Measurements from ENCODE around the gene XRCC4. TPM values are rescaled to one million over a fixed set of nuclear protein-coding genes. Genes with fewer than 3 reads are reported as not detected.
"Not testable (repeated sequence)": the region's sequence is repeated elsewhere in the genome, so short reads cannot be mapped to it uniquely, and the experiment has no call there.

Gene XRCC4
- polyA plus RNA-seq, 1 donor: 8.5 TPM

GRCh38 chr5:83337453-83338035 lies 260.2 kb downstream of the XRCC4 start:
- no peak overlapping the region for H3K27ac ChIP-seq (ENCODE audit: low read length)
- no peaks in the 10 kb centered on the region for H3K27me3 ChIP-seq (ENCODE audit: control insufficient read depth, insufficient read depth, low read length)
- no peaks in the 10 kb centered on the region for H3K36me3 ChIP-seq (ENCODE audit: control insufficient read depth, insufficient read depth, low read length)
- WGBS (ENCODE audit: insufficient coverage, low lambda C conversion rate): no CpG with 5 or more reads among the region's 4 CpGs
- no peak for DNase-seq
- H3K9me3 ChIP-seq (ENCODE audit: control insufficient read depth, low read depth, low read length): no peaks in the 10 kb centered on the region
- H3K4me1 ChIP-seq (ENCODE audit: control insufficient read depth, insufficient read depth, low read length): no peaks in the 10 kb centered on the region
- no peak overlapping the region for H3K4me3 ChIP-seq (ENCODE audit: low read length)

- H3K27me3 ChIP-seq (ENCODE audit: control insufficient read depth, insufficient read depth, low read length): no peaks in the 10 kb centered on the region
- DNase-seq: no peak
- no peak overlapping the region for H3K4me3 ChIP-seq (ENCODE audit: low read length)
- H3K36me3 ChIP-seq (ENCODE audit: control insufficient read depth, insufficient read depth, low read length): no peaks in the 10 kb centered on the region
- no CpG with 5 or more reads among the region's 2 CpGs for WGBS (ENCODE audit: insufficient coverage, low lambda C conversion rate)
- H3K9me3 ChIP-seq (ENCODE audit: control insufficient read depth, low read depth, low read length): no peaks in the 10 kb centered on the region
- no peaks in the 10 kb centered on the region for H3K4me1 ChIP-seq (ENCODE audit: control insufficient read depth, insufficient read depth, low read length)
- no peak overlapping the region for H3K27ac ChIP-seq (ENCODE audit: low read length)
Measured at GRCh38 chr5:83340511-83340918, 263.2 kb downstream of the XRCC4 start.

- Histone ChIP-seq H3K9me3 (ENCODE audit: control insufficient read depth, low read depth, low read length) (no peaks in the 10 kb centered on the region), H3K27me3 (ENCODE audit: control insufficient read depth, insufficient read depth, low read length) (no peaks in the 10 kb centered on the region)
Measured at GRCh38 chr5:83341815-83342334, 264.5 kb downstream of the XRCC4 start.

GRCh38 chr5:83342465-83342864 lies 265.1 kb downstream of the XRCC4 start:
- Histone ChIP-seq H3K27ac (ENCODE audit: low read length) (no peak overlapping the region), H3K9me3 (ENCODE audit: control insufficient read depth, low read depth, low read length) (peaks cover 2% of the 10 kb centered on the region), H3K4me1 (ENCODE audit: control insufficient read depth, insufficient read depth, low read length) (no peaks in the 10 kb centered on the region), H3K27me3 (ENCODE audit: control insufficient read depth, insufficient read depth, low read length) (no peaks in the 10 kb centered on the region), H3K36me3 (ENCODE audit: control insufficient read depth, insufficient read depth, low read length) (no peaks in the 10 kb centered on the region), H3K4me3 (ENCODE audit: low read length) (no peak overlapping the region)
- no CpG with 5 or more reads among the region's 2 CpGs for WGBS (ENCODE audit: insufficient coverage, low lambda C conversion rate)
- DNase-seq: no peak

More at GRCh38 chr5:83341815-83342334, 264.5 kb downstream of the XRCC4 start:
- Histone ChIP-seq H3K27ac (ENCODE audit: low read length) (no peak overlapping the region), H3K4me3 (ENCODE audit: low read length) (no peak overlapping the region), H3K36me3 (ENCODE audit: control insufficient read depth, insufficient read depth, low read length) (no peaks in the 10 kb centered on the region), H3K4me1 (ENCODE audit: control insufficient read depth, insufficient read depth, low read length) (no peaks in the 10 kb centered on the region)
- no peak for DNase-seq
- no CpG with 5 or more reads among the region's 3 CpGs for WGBS (ENCODE audit: insufficient coverage, low lambda C conversion rate)

- 56% methylated on average over 2 of the region's 2 CpGs for WGBS (ENCODE audit: insufficient coverage, low lambda C conversion rate)
Measured at GRCh38 chr5:83343299-83343698, 266.0 kb downstream of the XRCC4 start.

GRCh38 chr5:83345423-83345822 lies 268.1 kb downstream of the XRCC4 start:
- WGBS (ENCODE audit: insufficient coverage, low lambda C conversion rate): 78% methylated on average over 6 of the region's 6 CpGs
- Histone ChIP-seq H3K4me1 (ENCODE audit: control insufficient read depth, insufficient read depth, low read length) (no peaks in the 10 kb centered on the region), H3K9me3 (ENCODE audit: control insufficient read depth, low read depth, low read length) (peaks cover 7% of the 10 kb centered on the region), H3K27ac (ENCODE audit: low read length) (no peak overlapping the region), H3K27me3 (ENCODE audit: control insufficient read depth, insufficient read depth, low read length) (no peaks in the 10 kb centered on the region), H3K4me3 (ENCODE audit: low read length) (no peak overlapping the region), H3K36me3 (ENCODE audit: control insufficient read depth, insufficient read depth, low read length) (no peaks in the 10 kb centered on the region)
- DNase-seq: no peak

More at GRCh38 chr5:83343299-83343698, 266.0 kb downstream of the XRCC4 start:
- Histone ChIP-seq H3K4me1 (ENCODE audit: control insufficient read depth, insufficient read depth, low read length) (no peaks in the 10 kb centered on the region), H3K27ac (ENCODE audit: low read length) (no peak overlapping the region), H3K9me3 (ENCODE audit: control insufficient read depth, low read depth, low read length) (peaks cover 6% of the 10 kb centered on the region), H3K36me3 (ENCODE audit: control insufficient read depth, insufficient read depth, low read length) (no peaks in the 10 kb centered on the region), H3K27me3 (ENCODE audit: control insufficient read depth, insufficient read depth, low read length) (no peaks in the 10 kb centered on the region), H3K4me3 (ENCODE audit: low read length) (no peak overlapping the region)
- no peak for DNase-seq

- Histone ChIP-seq H3K4me3 (ENCODE audit: low read length) (no peak overlapping the region), H3K4me1 (ENCODE audit: control insufficient read depth, insufficient read depth, low read length) (no peaks in the 10 kb centered on the region), H3K36me3 (ENCODE audit: control insufficient read depth, insufficient read depth, low read length) (no peaks in the 10 kb centered on the region), H3K27me3 (ENCODE audit: control insufficient read depth, insufficient read depth, low read length) (no peaks in the 10 kb centered on the region), H3K27ac (ENCODE audit: low read length) (no peak overlapping the region), H3K9me3 (ENCODE audit: control insufficient read depth, low read depth, low read length) (peaks cover 7% of the 10 kb centered on the region)
- DNase-seq: no peak
- WGBS (ENCODE audit: insufficient coverage, low lambda C conversion rate): no CpG with 5 or more reads among the region's 2 CpGs
Measured at GRCh38 chr5:83348281-83348780, 271.0 kb downstream of the XRCC4 start.

- WGBS (ENCODE audit: insufficient coverage, low lambda C conversion rate): 67% methylated on average over 2 of the region's 3 CpGs
- Histone ChIP-seq H3K27ac (ENCODE audit: low read length) (no peak overlapping the region), H3K4me1 (ENCODE audit: control insufficient read depth, insufficient read depth, low read length) (no peaks in the 10 kb centered on the region), H3K9me3 (ENCODE audit: control insufficient read depth, low read depth, low read length) (peaks cover 2% of the 10 kb centered on the region), H3K36me3 (ENCODE audit: control insufficient read depth, insufficient read depth, low read length) (no peaks in the 10 kb centered on the region), H3K4me3 (ENCODE audit: low read length) (no peak overlapping the region), H3K27me3 (ENCODE audit: control insufficient read depth, insufficient read depth, low read length) (no peaks in the 10 kb centered on the region)
- no peak for DNase-seq
Measured at GRCh38 chr5:83353231-83353630, 275.9 kb downstream of the XRCC4 start.

GRCh38 chr5:83353774-83354173 lies 276.4 kb downstream of the XRCC4 start:
- Histone ChIP-seq H3K9me3 (ENCODE audit: control insufficient read depth, low read depth, low read length) (no peaks in the 10 kb centered on the region), H3K36me3 (ENCODE audit: control insufficient read depth, insufficient read depth, low read length) (no peaks in the 10 kb centered on the region), H3K27ac (ENCODE audit: low read length) (no peak overlapping the region), H3K4me1 (ENCODE audit: control insufficient read depth, insufficient read depth, low read length) (no peaks in the 10 kb centered on the region), H3K27me3 (ENCODE audit: control insufficient read depth, insufficient read depth, low read length) (no peaks in the 10 kb centered on the region), H3K4me3 (ENCODE audit: low read length) (no peak overlapping the region)
- no peak for DNase-seq
- 80% methylated on average over 1 of the region's 1 CpG for WGBS (ENCODE audit: insufficient coverage, low lambda C conversion rate)

GRCh38 chr5:83354958-83355357 lies 277.6 kb downstream of the XRCC4 start:
- H3K27ac ChIP-seq (ENCODE audit: low read length): no peak overlapping the region
- no peak for DNase-seq

GRCh38 chr5:83355482-83356014 lies 278.2 kb downstream of the XRCC4 start:
- H3K27ac ChIP-seq (ENCODE audit: low read length); H3K36me3 ChIP-seq (ENCODE audit: control insufficient read depth, insufficient read depth, low read length); DNase-seq; H3K4me3 ChIP-seq (ENCODE audit: low read length); H3K4me1 ChIP-seq (ENCODE audit: control insufficient read depth, insufficient read depth, low read length); H3K9me3 ChIP-seq (ENCODE audit: control insufficient read depth, low read depth, low read length); H3K27me3 ChIP-seq (ENCODE audit: control insufficient read depth, insufficient read depth, low read length): not testable (repeated sequence)
- WGBS (ENCODE audit: insufficient coverage, low lambda C conversion rate): no CpG with 5 or more reads among the region's 4 CpGs

More at GRCh38 chr5:83354958-83355357, 277.6 kb downstream of the XRCC4 start:
- WGBS (ENCODE audit: insufficient coverage, low lambda C conversion rate): 40% methylated on average over 1 of the region's 2 CpGs
- no peak overlapping the region for H3K4me3 ChIP-seq (ENCODE audit: low read length)
- H3K36me3 ChIP-seq (ENCODE audit: control insufficient read depth, insufficient read depth, low read length): no peaks in the 10 kb centered on the region
- no peaks in the 10 kb centered on the region for H3K4me1 ChIP-seq (ENCODE audit: control insufficient read depth, insufficient read depth, low read length)
- H3K9me3 ChIP-seq (ENCODE audit: control insufficient read depth, low read depth, low read length): no peaks in the 10 kb centered on the region
- no peaks in the 10 kb centered on the region for H3K27me3 ChIP-seq (ENCODE audit: control insufficient read depth, insufficient read depth, low read length)

Data from large intestine (tissue), 3 donors.